LoVo (cell line): ENCODE data around the gene RBL1.
A peak's percentile ranks its signal among the peaks of the same experiment; 100 is the strongest.
"Not testable (repeated sequence)": the region's sequence is repeated elsewhere in the genome, so short reads cannot be mapped to it uniquely, and the experiment has no call there.

ENCODE experiments used
- DNase-seq: peaks from one replicate; pipeline ENCODE4 v3.0.0-alpha.2; 2016; ENCODE audit warnings: low spot score

Gene RBL1

DNA sequence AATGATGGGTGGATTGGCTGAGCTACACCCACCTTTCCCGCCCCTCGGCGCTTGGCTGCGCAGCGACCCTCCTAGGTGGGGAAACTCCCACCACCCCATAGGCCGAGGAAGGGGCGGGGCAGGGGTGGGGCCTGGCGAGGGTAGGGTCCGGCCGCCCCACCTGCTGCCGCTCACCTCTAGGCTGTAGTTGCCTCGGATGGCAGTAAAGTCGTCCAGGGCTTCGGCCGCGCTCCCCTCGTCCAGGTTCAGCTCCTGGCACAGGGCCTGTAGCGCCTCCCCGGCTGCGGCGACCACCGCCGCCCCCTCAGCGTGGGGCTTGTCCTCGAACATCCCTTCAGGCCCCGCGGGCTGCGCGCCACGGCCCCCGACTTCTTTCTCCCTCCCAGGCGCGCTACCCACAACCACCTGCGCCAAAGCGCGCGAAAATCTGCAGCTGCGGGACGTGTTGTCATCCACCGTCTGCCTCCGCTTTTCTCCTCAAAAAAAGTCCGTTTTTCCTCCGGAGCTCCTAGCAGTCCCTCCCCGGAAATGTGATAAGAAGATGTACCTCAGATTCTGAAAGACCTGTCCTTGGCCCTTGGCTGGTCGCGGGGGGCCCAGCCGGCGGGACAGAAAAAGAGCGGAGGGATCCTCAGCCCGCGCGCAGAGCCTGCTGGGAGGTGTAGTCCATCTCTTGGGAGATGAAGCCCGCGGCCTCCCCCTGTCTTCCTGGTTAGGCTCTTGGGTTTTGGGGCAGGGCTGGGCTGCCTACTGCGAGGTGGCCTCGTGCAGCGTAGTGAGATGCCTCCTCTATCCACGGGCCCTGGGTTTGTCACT, at the start of gene RBL1:
TSS of gene RBL1 (minus strand) at position 399 of the 816 bp plus-strand sequence. CDS start at position 330, 69 bp downstream.
- peak; percentile 79 for DNase-seq

DNA sequence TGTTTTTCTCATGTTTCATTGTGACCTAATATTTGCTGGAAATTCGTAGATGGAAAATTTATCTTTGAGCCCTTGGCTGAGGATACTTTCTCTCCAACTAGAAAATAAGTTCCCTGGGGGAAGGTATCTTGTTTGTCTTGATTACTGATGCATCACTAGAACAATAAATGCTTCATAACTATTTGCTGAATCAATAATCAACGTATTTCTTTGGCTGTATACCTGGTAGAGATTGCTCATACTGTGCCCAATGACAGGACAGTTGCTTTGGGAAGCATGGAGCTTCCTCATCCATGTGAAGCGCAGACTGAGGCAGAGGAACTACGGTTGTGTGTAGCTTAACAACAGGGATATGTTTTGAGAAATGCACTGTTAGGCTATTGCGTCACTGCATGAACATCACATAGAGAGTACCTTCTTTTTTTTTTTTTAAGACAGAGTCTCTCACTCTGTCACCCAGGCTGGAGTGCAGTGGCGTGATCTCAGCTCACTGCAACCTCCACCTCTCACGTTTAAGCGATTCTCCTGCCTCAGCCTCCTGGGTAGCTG, 49.1 kb upstream of the RBL1 start:
- no peak for DNase-seq

- no peak for DNase-seq
These were observed 46.9 kb upstream of the RBL1 start for GRCh38 chr20:37142708-37143107.

DNA sequence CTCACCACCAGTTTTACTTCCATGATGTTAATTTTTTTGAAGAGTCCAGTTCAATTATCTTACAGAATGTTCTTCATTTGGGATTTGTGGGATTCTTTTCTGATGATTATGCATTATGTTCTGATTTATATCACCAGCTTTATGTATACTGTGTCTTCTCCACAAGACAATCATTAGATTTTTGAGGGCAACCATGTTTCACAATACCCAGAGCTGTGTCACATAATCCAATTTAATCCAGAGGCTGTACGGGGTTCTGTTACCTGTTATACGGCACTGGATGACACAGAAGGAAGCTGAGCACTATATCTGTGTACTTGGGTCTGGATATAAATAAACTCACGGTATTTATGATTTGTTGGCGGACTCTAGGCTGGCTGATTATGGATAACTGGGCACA, 41.8 kb upstream of the RBL1 start:
- no peak for DNase-seq

DNA sequence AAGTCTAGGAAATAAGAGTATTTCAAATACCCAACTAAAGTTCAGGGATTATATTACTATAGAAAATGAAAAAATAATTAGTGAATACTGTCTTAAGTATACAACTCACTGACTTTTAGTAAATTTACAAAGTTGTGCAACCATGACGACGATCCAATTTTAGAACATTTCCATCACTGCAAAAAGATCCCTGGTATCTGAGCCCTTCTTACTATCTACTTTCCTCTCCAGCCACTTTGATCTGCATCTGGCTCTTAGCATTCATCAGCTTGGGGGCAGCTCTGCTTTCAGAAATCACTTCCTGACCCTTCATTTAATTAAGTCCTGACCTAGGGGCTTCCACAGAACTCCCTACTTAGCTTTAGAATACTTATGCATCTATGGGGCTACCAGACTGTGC, 38.2 kb upstream of the RBL1 start:
- no peak for DNase-seq

DNA sequence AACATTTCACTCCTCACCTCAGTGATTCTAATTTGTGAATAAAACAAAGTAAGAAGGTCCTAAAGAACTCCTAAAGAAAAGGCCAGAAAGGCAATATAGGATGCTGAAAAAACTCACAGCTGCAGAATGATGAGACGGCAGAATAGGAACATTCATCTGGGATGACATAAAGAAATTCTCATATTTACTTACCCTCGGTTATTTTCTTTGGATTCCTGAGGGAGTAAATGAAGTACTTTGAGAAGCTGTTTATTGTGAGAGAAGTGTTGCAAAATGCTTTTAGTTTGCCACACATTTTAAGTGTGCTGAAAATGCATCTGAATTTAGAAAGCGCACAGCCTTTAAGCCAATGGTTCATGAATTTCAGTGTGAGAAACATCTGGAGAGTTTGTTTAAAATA, 35.7 kb upstream of the RBL1 start:
- DNase-seq, result no peak

DNA sequence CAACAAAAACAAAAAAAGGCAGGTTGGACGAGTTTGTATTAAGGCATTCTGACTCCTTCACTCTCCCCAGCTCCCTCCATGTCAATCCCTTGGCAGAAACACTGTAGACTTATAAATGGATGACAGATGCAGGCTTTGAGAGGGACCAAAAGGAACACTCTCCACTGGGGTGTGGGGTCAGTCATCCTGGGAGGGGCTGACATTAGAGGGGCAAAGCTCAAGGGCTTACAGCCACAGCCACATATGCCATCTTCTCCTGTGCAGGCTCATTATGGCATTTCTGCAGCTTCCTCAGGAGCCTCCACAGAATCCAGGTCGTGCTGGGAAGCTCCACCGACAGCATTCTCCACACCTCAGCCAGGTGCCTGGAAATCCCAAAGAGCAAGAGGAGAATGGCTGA, 33.0 kb upstream of the RBL1 start:
- DNase-seq, result no peak

DNA sequence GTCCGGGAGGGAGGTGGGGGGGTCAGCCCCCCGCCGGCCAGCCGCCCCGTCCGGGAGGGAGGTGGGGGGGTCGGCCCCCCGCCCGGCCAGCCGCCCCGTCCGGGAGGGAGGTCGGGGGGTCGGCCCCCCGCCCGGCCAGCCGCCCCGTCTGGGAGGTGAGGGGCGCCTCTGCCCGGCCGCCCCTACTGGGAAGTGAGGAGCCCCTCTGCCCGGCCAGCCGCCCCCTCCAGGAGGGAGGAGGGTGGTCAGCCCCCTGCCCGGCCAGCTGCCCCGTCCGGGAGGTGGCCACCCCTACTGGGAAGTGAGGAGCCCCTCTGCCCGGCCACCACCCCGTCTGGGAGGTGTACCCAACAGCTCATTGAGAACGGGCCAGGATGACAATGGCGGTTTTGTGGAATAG, 30.5 kb upstream of the RBL1 start:
- DNase-seq, result not testable (repeated sequence)

DNA sequence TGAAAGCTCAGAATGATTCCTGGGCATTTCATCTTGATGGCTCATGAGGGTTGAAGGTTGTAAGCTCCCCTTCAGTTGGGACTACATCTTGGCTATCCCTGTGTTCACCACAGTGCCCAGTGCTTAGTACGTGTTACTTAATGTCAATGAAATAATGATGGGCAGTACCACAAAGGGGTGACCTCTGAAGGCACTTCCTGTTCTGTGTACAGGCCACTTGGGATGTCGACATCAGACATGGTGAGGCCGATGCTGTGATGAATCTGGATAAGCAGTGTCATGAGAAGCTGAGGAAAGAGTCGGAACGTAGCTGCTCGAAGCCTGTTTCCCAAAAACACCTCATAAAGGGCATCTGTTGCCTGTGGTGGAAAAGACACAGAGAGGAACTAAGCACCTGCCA, 27.6 kb upstream of the RBL1 start:
- no peak for DNase-seq

DNA sequence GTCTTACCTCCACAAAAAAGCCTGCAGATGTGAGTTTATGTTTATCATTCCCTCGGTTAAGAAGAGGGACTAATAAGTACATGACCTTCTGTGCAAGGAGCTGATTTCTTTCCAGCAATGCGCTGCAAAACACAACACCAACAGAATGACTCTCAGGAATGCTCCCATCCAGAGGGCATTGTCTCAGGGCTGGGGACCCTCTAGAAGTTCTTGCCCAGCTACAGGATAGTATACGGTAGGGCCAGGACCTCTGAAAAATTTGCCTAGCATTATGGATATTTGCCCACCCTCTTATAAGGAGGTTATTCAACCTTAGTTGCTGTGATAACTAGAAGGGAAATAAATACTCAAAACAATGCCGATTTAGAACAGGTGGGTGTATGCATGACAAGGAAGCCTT, 24.7 kb upstream of the RBL1 start:
- no peak for DNase-seq

DNA sequence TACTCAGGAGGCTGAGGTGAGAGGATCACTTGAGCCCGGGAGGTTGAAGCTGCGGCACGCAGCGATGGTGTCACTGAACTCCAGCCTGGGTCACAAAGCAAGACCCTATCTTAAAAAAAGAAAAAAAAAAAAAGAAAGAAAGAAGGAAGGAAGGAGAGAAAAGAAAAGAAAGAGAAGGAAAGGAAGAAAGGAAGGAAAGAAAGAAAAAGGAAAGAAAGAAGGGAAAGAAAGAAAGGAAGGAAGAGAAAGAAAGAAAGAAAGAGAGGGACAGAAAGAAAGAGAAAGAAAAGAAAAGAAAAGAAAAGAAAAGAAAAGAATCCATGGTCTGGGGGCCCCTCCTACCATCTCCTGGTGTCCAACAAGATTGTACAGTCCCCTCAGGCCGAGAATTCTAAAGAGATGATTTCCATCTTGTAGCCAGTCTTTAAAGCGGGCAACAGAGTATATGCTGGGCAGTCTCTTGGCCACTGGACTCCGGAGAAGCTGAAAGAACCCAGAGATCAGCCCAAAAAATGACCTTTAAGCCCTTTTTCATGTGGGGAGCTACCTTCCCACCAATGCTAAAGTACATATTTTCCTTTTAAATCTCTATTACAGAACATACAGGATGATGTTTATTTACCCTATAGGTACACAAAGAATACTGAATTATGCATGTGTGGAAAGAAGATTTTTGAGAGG, 23.7 kb upstream of the RBL1 start:
- no peak for DNase-seq

- no peak for DNase-seq
These were observed 18.2 kb upstream of the RBL1 start for GRCh38 chr20:37114012-37114411.

DNA sequence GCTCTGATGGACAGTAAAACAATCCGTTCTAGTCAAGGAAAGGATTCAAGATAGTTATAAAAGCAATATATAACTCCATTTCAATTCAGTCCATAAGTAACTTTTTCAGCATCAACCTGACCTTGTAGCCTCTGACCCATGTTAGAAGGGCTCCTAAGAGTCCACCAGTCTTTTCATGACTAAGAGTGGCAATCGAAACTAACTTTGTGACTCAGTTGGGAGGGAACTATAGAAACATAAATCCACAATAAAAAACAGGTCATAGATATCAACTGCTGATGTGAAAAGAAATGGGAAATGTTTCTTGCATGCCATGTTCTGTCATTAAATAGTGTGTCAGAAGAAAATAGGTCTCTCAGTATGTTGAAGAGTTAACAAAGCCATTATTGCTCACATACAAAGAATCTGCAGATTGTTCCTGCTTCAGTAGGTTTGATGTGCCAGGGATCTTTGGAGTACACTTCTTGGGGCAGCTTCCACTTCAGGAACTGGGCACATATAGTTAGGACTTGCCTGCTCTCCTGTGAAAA, 16.2 kb upstream of the RBL1 start:
- DNase-seq, result no peak

GRCh38 chr20:37108676-37109075, 12.9 kb upstream of the RBL1 start:
- DNase-seq, result no peak

GRCh38 chr20:37102571-37102970, 6.8 kb upstream of the RBL1 start:
- no peak for DNase-seq

GRCh38 chr20:37096415-37097041, 731 bp upstream of the RBL1 start:
- DNase-seq, result no peak

- DNase-seq, result peak; percentile 1
These were observed 644 bp downstream of the RBL1 start for GRCh38 chr20:37095108-37095598.

DNA sequence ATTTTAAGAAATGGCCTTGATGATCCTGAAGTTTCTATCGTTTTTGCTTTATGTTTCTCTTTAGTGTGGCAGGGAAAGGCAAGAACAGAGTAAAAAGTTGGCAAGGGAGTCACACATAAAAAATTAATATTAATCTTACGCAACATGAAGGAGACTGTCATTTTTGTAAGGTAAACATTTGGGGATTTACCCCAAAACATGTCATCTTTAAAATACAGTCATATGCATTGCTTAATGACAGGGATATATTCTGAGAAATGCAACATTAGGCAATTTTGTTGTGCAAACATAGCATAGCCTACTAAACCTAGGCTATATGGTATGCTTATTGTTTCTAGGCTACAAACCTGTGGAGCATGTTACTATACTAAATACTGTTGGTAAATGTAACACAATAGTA, 5.4 kb downstream of the RBL1 start:
- no peak for DNase-seq

- DNase-seq, result no peak
These were observed 14.0 kb downstream of the RBL1 start for GRCh38 chr20:37081717-37082289.

- no peak for DNase-seq
These were observed 18.8 kb downstream of the RBL1 start for GRCh38 chr20:37077009-37077408.

DNA sequence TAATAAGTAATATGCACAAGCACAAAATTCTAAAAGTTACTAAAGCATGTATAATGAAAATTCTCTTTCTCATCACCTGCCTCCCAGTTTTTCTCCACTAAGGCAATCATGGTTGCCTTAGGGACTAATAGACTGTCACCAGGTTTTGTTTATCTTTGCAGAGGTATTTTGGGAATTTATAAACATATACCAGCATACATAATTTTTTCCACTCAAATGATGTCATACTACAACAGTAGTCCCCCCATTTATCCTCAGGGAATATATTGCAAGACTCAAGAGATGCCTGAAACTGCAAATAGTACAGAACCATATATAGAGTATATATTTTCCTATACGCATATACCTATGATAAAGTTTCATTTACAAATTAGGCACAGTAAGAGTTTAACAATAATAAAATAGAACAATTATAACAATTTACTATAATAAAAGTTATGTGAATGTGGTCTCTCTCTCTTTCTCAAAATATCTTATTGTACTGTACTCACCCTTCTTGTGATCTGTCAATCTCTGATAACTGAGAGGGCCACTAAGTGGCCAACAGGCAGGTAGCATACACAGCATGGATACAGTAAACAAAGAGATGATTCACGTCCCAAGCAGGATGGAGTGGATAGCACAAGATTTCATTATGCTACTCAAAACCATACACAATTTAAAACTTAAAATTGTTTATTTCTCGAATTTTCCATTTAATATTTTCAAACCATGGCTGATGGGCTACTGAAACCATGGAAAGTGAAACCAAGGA, 19.7 kb downstream of the RBL1 start:
- no peak for DNase-seq
